Measurements from ENCODE around the gene MAOB. TPM values are rescaled to one million over a fixed set of nuclear protein-coding genes. Genes with fewer than 3 reads are reported as not detected.

MAOB gene
- total RNA-seq, 1 experiment from 2014 or later, result 1.1 TPM

DNA sequence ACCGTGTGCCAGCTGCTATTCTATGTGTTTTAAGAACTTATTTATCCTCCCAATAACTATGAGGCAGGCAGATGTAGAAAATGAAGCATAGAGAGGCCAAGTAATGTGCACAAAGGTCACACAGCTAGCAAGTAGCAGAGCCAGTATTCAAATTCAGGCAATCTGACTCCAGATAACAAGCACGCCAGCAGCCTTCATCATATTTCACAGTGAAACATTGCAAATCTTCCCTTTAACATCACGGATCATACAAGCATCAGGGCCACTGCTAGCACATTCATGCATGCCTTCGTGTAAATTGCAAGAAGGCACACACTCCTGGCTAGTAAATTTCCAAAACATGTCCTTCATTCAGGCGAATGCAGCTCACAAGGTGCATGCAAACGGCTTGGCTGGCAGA is 33.1 kb downstream of the MAOB start:
- Mint-ChIP-seq H3K4me1 (no peaks in the 10 kb centered on the region), H3K36me3 (ENCODE audit: insufficient read depth in 1 of 3, low read depth in 3 of 3) (peaks cover 0 to 2% (median 0%) of the 10 kb centered on the region in 3 experiments; a peak in 1 of 7 replicates), H3K27ac (no peak overlapping the region), H3K27me3 (ENCODE audit: low read depth) (no peaks in the 10 kb centered on the region; the same call in 1 of the 2 replicates), H3K9me3 (peaks cover 49 to 51% of the 10 kb centered on the region in 2 experiments), H3K4me3 (no peak overlapping the region)
- Histone ChIP-seq H4K5ac (ENCODE audit: insufficient read length, low read depth, low read length) (no peak overlapping the region), H3K4me1 (ENCODE audit: insufficient read depth, low read length) (no peaks in the 10 kb centered on the region), H3K23ac (ENCODE audit: insufficient read length, low read depth, low read length) (no peak overlapping the region), H3K79me2 (ENCODE audit: insufficient read depth, low read length) (no peaks in the 10 kb centered on the region; the same call in 1 of the 2 replicates), H3K27ac (ENCODE audit: insufficient read length, low read depth, low read length) (no peak overlapping the region), H3K18ac (ENCODE audit: insufficient read length, low read depth, low read length) (no peak overlapping the region), H2BK120ac (ENCODE audit: low read depth, low read length, poor library complexity, severe bottlenecking) (no peak overlapping the region), H4K20me1 (ENCODE audit: control insufficient read depth, insufficient read depth, insufficient read length) (no peaks in the 10 kb centered on the region), H3K56ac (ENCODE audit: insufficient read length, low read depth, low read length) (no peak overlapping the region), H3K9ac (ENCODE audit: extremely low read depth, insufficient read length, low read length) (no peak overlapping the region), H4K91ac (ENCODE audit: insufficient read length, low read depth, low read length) (no peak overlapping the region), H2BK20ac (ENCODE audit: low read depth, low read length, poor library complexity, severe bottlenecking) (no peak overlapping the region), H3T11ph (ENCODE audit: low read length) (no peak overlapping the region), H2AK5ac (ENCODE audit: insufficient read length, low read length) (no peak overlapping the region), H3K79me1 (ENCODE audit: insufficient read depth, low read depth, low read length, poor library complexity, severe bottlenecking) (no peaks in the 10 kb centered on the region), H3K4me2 (ENCODE audit: insufficient read depth, insufficient read length, low read length) (no peak overlapping the region), H3K4ac (ENCODE audit: low read depth, low read length) (no peak overlapping the region), H3K27me3 (ENCODE audit: insufficient read depth, low read length) (no peaks in the 10 kb centered on the region), H2AFZ (ENCODE audit: low read length) (no peak overlapping the region), H2BK5ac (ENCODE audit: insufficient read length, low read length) (no peak overlapping the region), H3K14ac (ENCODE audit: insufficient read depth, low read length) (no peak overlapping the region), H4K8ac (replicated peaks; ENCODE audit: insufficient read length, low read depth, low read length) (no peak overlapping the region), H2BK12ac (ENCODE audit: insufficient read length, low read depth, low read length) (no peak overlapping the region), H2BK15ac (ENCODE audit: low read depth, low read length) (no peak overlapping the region), H3K23me2 (ENCODE audit: insufficient read length, low read depth, low read length, poor library complexity, severe bottlenecking) (no peaks in the 10 kb centered on the region), H3K9me3 (ENCODE audit: control insufficient read depth, low read depth, low read length) (peaks cover 16% of the 10 kb centered on the region)
- TF ChIP-seq, protein P1, sequence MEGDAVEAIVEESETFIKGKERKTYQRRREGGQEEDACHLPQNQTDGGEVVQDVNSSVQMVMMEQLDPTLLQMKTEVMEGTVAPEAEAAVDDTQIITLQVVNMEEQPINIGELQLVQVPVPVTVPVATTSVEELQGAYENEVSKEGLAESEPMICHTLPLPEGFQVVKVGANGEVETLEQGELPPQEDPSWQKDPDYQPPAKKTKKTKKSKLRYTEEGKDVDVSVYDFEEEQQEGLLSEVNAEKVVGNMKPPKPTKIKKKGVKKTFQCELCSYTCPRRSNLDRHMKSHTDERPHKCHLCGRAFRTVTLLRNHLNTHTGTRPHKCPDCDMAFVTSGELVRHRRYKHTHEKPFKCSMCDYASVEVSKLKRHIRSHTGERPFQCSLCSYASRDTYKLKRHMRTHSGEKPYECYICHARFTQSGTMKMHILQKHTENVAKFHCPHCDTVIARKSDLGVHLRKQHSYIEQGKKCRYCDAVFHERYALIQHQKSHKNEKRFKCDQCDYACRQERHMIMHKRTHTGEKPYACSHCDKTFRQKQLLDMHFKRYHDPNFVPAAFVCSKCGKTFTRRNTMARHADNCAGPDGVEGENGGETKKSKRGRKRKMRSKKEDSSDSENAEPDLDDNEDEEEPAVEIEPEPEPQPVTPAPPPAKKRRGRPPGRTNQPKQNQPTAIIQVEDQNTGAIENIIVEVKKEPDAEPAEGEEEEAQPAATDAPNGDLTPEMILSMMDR (conservative IDR thresholded peaks at IDR 0.05), result no peak
- DNase-seq, result no peak
- no CpG with 5 or more reads among the region's 6 CpGs for WGBS (ENCODE audit: extremely low coverage, insufficient read length, low lambda C conversion rate)
